GM10266 (cell line): ENCODE results near the gene KDM5B.
A peak's percentile ranks its signal among the peaks of the same experiment; 100 is the strongest.

Experiments used
- DNase-seq: peaks from one replicate; pipeline ENCODE4 v3.0.0; 2012; ENCODE audit errors: extremely low spot score
- TF ChIP-seq, protein P1 (sequence below): IDR thresholded peaks from 2 replicates; pipeline ENCODE4 v1.5.1; 2012; ENCODE audit warnings: mild to moderate bottlenecking, low read depth; ENCODE audit not compliant: control insufficient read depth, insufficient read depth; ENCODE audit errors: missing control alignments

Gene KDM5B

DNA sequence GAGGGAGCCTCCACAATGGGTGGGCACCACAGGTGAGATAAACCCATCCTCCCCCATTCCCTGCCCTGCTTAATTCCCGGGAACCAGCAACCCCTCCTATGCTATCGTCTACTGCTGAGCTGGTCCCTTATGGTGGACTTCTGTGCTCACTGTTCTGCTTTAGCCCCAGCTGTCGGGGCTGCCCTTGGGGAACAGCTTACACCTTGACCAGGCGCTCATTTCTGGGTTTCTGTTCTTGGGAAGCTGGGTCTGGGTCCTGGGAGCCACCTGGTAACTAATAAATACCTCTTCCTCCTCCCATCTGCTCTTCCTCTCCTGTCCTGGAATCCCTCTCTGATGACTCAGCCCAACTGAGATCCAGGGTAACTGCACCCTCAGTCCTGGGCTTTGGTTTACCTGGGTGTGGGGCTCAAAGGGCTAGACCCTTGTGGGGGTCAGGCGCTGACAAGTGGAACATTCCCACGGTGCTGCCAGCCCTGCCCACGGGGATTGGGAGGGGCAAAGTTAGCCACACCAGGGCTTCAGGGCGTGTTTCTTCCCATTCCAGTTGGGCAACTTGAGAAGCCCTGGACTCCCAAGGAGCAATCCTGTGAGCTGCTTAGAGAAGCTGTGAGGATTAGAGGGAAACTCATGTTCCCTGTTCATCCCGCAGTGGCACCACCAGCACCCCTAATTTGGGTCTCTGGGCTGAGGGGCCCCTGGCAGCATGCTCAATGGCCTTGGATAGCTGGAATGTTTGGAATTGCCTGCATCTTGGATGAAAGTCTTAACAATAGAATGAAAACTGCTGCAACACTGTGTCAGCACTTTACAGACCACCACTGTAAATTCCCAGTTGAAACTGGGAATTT is 4.2 kb upstream of the KDM5B start:
- TF ChIP-seq, protein P1, sequence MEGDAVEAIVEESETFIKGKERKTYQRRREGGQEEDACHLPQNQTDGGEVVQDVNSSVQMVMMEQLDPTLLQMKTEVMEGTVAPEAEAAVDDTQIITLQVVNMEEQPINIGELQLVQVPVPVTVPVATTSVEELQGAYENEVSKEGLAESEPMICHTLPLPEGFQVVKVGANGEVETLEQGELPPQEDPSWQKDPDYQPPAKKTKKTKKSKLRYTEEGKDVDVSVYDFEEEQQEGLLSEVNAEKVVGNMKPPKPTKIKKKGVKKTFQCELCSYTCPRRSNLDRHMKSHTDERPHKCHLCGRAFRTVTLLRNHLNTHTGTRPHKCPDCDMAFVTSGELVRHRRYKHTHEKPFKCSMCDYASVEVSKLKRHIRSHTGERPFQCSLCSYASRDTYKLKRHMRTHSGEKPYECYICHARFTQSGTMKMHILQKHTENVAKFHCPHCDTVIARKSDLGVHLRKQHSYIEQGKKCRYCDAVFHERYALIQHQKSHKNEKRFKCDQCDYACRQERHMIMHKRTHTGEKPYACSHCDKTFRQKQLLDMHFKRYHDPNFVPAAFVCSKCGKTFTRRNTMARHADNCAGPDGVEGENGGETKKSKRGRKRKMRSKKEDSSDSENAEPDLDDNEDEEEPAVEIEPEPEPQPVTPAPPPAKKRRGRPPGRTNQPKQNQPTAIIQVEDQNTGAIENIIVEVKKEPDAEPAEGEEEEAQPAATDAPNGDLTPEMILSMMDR, result no peak
- no peak for DNase-seq

DNA sequence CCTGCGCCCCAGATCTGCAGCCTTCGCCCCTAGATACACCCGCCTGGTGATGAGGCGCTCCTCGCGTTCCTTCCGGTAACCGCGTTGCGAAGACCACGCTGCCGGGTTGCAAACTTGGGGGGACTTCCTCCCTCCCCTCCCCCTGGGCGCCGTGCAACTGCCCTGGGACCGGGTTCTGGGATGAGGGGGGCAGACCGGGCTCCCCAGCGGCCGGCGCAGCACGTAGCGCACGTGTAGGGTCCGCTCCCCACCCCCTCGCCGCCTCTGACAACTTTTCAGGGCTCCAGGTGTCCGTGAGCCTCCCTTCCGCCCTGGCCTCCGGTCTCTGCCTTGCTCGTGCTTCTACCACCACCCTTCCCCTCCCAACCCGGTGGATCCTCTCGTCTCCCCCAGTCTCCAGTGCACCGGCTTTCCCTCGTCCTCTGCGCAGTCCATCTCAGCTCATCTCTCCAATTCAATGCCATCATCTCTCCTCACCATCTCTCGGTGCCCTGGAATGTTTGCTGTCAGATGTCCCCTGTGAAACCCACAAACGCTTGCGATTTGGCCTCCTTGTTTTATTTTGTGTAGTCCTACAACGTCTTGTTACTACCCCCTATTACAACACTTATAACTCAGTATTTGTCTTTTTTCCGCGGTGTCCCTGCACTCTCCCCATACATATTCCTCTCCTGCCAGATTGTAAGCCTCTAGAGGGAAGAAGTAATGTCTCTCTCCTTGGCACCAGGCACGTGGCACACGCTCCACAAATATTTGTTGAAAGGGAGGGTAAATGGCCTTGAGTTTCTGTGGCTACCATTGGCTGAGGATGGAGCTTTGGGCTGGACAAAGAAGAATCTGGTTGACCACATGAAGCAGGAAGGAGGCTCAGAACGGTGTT is 3.3 kb upstream of the KDM5B start:
- peak; percentile 58 for DNase-seq
- TF ChIP-seq, protein P1, result no peak

GRCh38 chr1:202810615-202811295 is 2.5 kb upstream of the KDM5B start, which contains the start of gene PCAT6:
Gene PCAT6 (plus strand): TSS chr1:202810954.
- TF ChIP-seq, protein P1, result no peak
- peak; percentile 94 for DNase-seq

- no peak for DNase-seq
- TF ChIP-seq, protein P1, result no peak
These were observed 2.0 kb upstream of the KDM5B start for GRCh38 chr1:202810193-202810614.

- TF ChIP-seq, protein P1, result no peak
- DNase-seq, result no peak
These were observed 1.5 kb upstream of the KDM5B start for GRCh38 chr1:202809597-202810159.

- peak; percentile 85 for DNase-seq
- TF ChIP-seq, protein P1, result no peak
These were observed 733 bp downstream of the KDM5B start for GRCh38 chr1:202807451-202807925.
